Panc1 (cell line): ENCODE results near the gene MOV10L1. TPM values are rescaled to one million over a fixed set of nuclear protein-coding genes. Genes with fewer than 3 reads are reported as not detected.

ENCODE experiments used
- ATAC-seq: fragments of 200-7000 bp; cut with Tn5 transposase; 2 replicates; pipeline ENCODE4 v1.9.1; 2020; ENCODE audit warnings: mild to moderate bottlenecking, moderate library complexity
- BruUV-seq: library from RNA; stranded (reverse); fragments of 400-500 nt; replicated peaks from 2 replicates; lab custom pipeline; 2021; lab: Mats Ljungman, UMichigan
- CTCF ChIA-PET: fragments of 300-600 bp; sonication (Branson Sonifier 250); formaldehyde crosslinking; loops from one replicate; lab custom pipeline; 2022; ENCODE audit warnings: antibody characterized with exemption; lab: Charles Lee
- POLR2A ChIA-PET: fragments of 300-600 bp; sonication (Branson Sonifier 250); formaldehyde crosslinking; loops from one replicate; lab custom pipeline; 2022; ENCODE audit warnings: antibody characterized with exemption; lab: Charles Lee
- DNase-seq: peaks from one replicate; pipeline ENCODE4 v3.0.0-alpha.2; 2010; ENCODE audit warnings: low read depth, low spot score
- H3K27ac ChIP-seq: 2 replicates; pipeline ENCODE4 v1.5.1; 2011; ENCODE audit warnings: mild to moderate bottlenecking, low read length, inconsistent platforms
- H3K27me3 ChIP-seq: fragments of 200-500 bp; sonication (Bioruptor generic); 2 replicates; pipeline ENCODE4 v1.6.0; 2014; ENCODE audit warnings: low read length, inconsistent platforms; ENCODE audit not compliant: control insufficient read depth, insufficient read depth
- H3K36me3 ChIP-seq: fragments of 200-500 bp; sonication (Bioruptor generic); 2 replicates; pipeline ENCODE4 v1.5.1; 2014; ENCODE audit warnings: inconsistent platforms, mild to moderate bottlenecking, low read length, moderate library complexity; ENCODE audit not compliant: control insufficient read depth, insufficient read depth
- H3K4me1 ChIP-seq: 2 replicates; pipeline ENCODE4 v1.5.1; 2011; ENCODE audit warnings: inconsistent platforms, mild to moderate bottlenecking, low read length, moderate library complexity; ENCODE audit not compliant: control insufficient read depth, insufficient read depth
- H3K4me3 ChIP-seq, 2 experiments: 2 replicates each; pipeline ENCODE4 v1.5.1; 2011 to 2012; ENCODE audit warnings: low read depth in 2 of 2, low read length in 2 of 2, mild to moderate bottlenecking in 2 of 2, inconsistent platforms in 1 of 2, moderate library complexity in 1 of 2
- H3K9me3 ChIP-seq: fragments of 200-500 bp; sonication (Bioruptor generic); 2 replicates; pipeline ENCODE4 v1.5.1; 2014; ENCODE audit warnings: low read depth, mild to moderate bottlenecking, inconsistent platforms, low read length, moderate library complexity; ENCODE audit not compliant: control insufficient read depth, insufficient read depth
- CTCF ChIP-seq: fragments of 450-650 bp; IDR thresholded peaks from 2 replicates; pipeline ENCODE4 v1.5.1; 2017; ENCODE audit warnings: mild to moderate bottlenecking
- POLR2AphosphoS5 ChIP-seq: IDR thresholded peaks from 2 replicates; pipeline ENCODE4 v1.6.1; 2012; ENCODE audit warnings: mild to moderate bottlenecking, low read depth, low read length, moderate library complexity
- REST ChIP-seq, 2 experiments: IDR thresholded peaks; 2 replicates each; pipeline ENCODE4 v1.6.1; 2011 to 2012; ENCODE audit warnings: low read depth in 2 of 2, control low read depth in 1 of 2, low read length in 1 of 2, mild to moderate bottlenecking in 1 of 2, moderate library complexity in 1 of 2; ENCODE audit not compliant: insufficient read depth in 1 of 2
- SIN3A ChIP-seq: IDR thresholded peaks from 2 replicates; pipeline ENCODE4 v1.6.1; 2012; ENCODE audit warnings: low read depth, mild to moderate bottlenecking, low read length, moderate library complexity, borderline replicate concordance; ENCODE audit not compliant: insufficient read depth
- TCF7L2 ChIP-seq: IDR thresholded peaks from 2 replicates; pipeline ENCODE4 v1.6.1; 2011; ENCODE audit warnings: mild to moderate bottlenecking, low read depth, low read length, inconsistent platforms
- in situ Hi-C: cut with HindIII; loops from 2 replicates; pipeline ENCODE4 v1.10.0; 2016; ENCODE audit warnings: low sequenced_read_pairs, low pct_unique_long_range_greater_than_20kb
- intact Hi-C: fragments of 100-400 bp; cut with micrococcal nuclease; formaldehyde crosslinking; loops from one replicate; pipeline ENCODE4 v1.10.0; 2022; ENCODE audit not compliant: unreplicated experiment
- total RNA-seq: library from RNA; stranded (reverse); gene quantifications from one replicate; pipeline ENCODE4 v1.2.1, GENCODE V29; 2021; ENCODE audit not compliant: unreplicated experiment

MOV10L1 gene
- total RNA-seq, 1 experiment from 2014 or later = 0.10 TPM

GRCh38 chr22:50157709-50158375 lies 68.0 kb downstream of the MOV10L1 start:
- CTCF ChIA-PET = interaction anchor here (0.6 kb wide), 1 partner anchor 88 kb away, joined by 6 read pairs; no protein-coding TSS in a partner anchor
- H3K4me3 ChIP-seq = no peak overlapping the region
- no peak for ATAC-seq
- BruUV-seq = no TSS peak
- H3K9me3 ChIP-seq = no peaks in the 10 kb centered on the region
- TF ChIP-seq SIN3A (no peak), CTCF (no peak), POLR2AphosphoS5 (no peak), REST (IDR thresholded peaks at IDR 0.05; ENCODE audit: insufficient read depth in 1 of 2, low read depth in 2 of 2, low read length in 1 of 2) (no peak), TCF7L2 (no peak)
- H3K36me3 ChIP-seq = no peaks in the 10 kb centered on the region
- in situ Hi-C loops (no loop called here), intact Hi-C loops (no loop called here)
- H3K4me1 ChIP-seq = no peaks in the 10 kb centered on the region
- H3K27ac ChIP-seq = no peak overlapping the region
- no peaks in the 10 kb centered on the region for H3K27me3 ChIP-seq
- POLR2A ChIA-PET = no interaction called here
- DNase-seq = no peak

GRCh38 chr22:50160947-50161346 lies 71.1 kb downstream of the MOV10L1 start:
- ChIA-PET POLR2A (no interaction called here), CTCF (no interaction called here)
- in situ Hi-C loops = no loop called here
- no peaks in the 10 kb centered on the region for H3K4me1 ChIP-seq
- DNase-seq = no peak
- no peak for ATAC-seq
- no peak overlapping the region for H3K4me3 ChIP-seq
- TF ChIP-seq CTCF (no peak), POLR2AphosphoS5 (no peak), TCF7L2 (no peak), SIN3A (no peak), REST (IDR thresholded peaks at IDR 0.05; ENCODE audit: insufficient read depth in 1 of 2, low read depth in 2 of 2, low read length in 1 of 2) (no peak)
- H3K27ac ChIP-seq = no peak overlapping the region
- no peaks in the 10 kb centered on the region for H3K27me3 ChIP-seq
- no peaks in the 10 kb centered on the region for H3K36me3 ChIP-seq
- BruUV-seq = no TSS peak
- intact Hi-C loops = no loop called here
- H3K9me3 ChIP-seq = no peaks in the 10 kb centered on the region
